Measurements from ENCODE around the gene TMEM94. TPM values are rescaled to one million over a fixed set of nuclear protein-coding genes. Genes with fewer than 3 reads are reported as not detected.
A peak's percentile ranks its signal among the peaks of the same experiment; 100 is the strongest.

The TMEM94 gene
- total and polyA plus RNA-seq, 2 of the 13 experiments (the other 11 are each of a cell fraction or from before 2014, with no cell fraction given): 32.6 to 134 TPM

DNA sequence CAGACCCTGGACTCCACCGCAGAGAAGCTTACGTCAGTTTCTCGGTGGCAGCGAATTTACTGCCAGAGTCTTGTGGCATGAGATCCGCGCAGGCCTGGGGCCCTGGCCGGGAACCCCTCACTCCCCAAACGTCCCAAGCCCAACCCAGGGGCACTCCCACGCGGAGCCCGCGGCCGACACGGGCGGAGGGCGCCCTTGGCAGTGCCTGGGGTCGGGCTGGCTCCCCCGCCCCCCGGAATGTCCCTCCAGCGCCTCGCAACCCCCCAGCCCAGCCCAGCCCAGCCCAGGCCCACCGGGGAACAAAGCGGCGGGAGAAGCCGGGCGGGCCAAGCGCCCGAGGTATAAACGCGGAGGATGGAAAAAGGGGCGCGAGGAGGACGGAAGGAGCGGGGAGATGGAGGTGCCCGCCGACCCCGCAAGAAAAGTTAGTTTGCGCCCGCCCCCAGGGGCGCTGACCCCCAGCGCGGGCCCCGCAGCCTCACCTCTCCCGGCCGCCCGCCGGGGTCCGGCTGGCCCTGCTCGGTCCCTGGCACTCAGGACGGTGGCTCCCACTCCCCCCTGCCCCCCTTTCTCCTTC, 58.6 kb downstream of the TMEM94 start (continued):
- TF ChIP-seq NRL (CRISPR knock-in tag; IDR thresholded peaks at IDR 0.05; ENCODE audit: borderline replicate concordance): 0 out of 2 replicates have a peak, but pooled peaks have one; percentile 43
- TF ChIP-seq HNRNPK (IDR thresholded peaks at IDR 0.05; ENCODE audit: low read depth, low read length, poor library complexity, severe bottlenecking): peak; percentile 88
- TF ChIP-seq, protein P1, sequence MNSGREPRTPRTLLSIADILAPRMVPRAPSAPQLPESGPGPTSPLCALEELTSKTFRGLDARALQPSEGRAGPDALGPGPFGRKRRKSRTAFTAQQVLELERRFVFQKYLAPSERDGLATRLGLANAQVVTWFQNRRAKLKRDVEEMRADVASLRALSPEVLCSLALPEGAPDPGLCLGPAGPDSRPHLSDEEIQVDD (CRISPR knock-in tag; IDR thresholded peaks at IDR 0.05; ENCODE audit: borderline replicate concordance): no peak
- TF ChIP-seq, protein P2, sequence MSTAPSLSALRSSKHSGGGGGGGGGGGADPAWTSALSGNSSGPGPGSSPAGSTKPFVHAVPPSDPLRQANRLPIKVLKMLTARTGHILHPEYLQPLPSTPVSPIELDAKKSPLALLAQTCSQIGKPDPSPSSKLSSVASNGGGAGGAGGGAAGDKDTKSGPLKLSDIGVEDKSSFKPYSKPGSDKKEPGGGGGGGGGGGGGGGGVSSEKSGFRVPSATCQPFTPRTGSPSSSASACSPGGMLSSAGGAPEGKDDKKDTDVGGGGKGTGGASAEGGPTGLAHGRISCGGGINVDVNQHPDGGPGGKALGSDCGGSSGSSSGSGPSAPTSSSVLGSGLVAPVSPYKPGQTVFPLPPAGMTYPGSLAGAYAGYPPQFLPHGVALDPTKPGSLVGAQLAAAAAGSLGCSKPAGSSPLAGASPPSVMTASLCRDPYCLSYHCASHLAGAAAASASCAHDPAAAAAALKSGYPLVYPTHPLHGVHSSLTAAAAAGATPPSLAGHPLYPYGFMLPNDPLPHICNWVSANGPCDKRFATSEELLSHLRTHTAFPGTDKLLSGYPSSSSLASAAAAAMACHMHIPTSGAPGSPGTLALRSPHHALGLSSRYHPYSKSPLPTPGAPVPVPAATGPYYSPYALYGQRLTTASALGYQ (CRISPR knock-in tag; IDR thresholded peaks at IDR 0.05): peak; percentile 6; the same call in 1 of the 2 replicates
- no peak for TF ChIP-seq PAX8 (CRISPR knock-in tag; IDR thresholded peaks at IDR 0.05; ENCODE audit: borderline replicate concordance)
- no peak for TF ChIP-seq REPIN1 (CRISPR knock-in tag; IDR thresholded peaks at IDR 0.05; ENCODE audit: borderline replicate concordance, low read depth)
- no peak for TF ChIP-seq ZNF549 (CRISPR knock-in tag; IDR thresholded peaks at IDR 0.05)
- no peak for TF ChIP-seq ZNF441 (CRISPR knock-in tag; IDR thresholded peaks at IDR 0.05; ENCODE audit: borderline replicate concordance)
- no peak for TF ChIP-seq SETDB1 (CRISPR knock-in tag; IDR thresholded peaks at IDR 0.05; ENCODE audit: borderline replicate concordance)
- TF ChIP-seq ZFY (CRISPR knock-in tag; IDR thresholded peaks at IDR 0.05): peak; percentile 55
- no peak for TF ChIP-seq KDM4B (CRISPR knock-in tag; IDR thresholded peaks at IDR 0.05)
- TF ChIP-seq ZMYM4 (CRISPR knock-in tag; IDR thresholded peaks at IDR 0.05): 0 out of 2 replicates have a peak, but pooled peaks have one; percentile 13
- TF ChIP-seq, protein P3, sequence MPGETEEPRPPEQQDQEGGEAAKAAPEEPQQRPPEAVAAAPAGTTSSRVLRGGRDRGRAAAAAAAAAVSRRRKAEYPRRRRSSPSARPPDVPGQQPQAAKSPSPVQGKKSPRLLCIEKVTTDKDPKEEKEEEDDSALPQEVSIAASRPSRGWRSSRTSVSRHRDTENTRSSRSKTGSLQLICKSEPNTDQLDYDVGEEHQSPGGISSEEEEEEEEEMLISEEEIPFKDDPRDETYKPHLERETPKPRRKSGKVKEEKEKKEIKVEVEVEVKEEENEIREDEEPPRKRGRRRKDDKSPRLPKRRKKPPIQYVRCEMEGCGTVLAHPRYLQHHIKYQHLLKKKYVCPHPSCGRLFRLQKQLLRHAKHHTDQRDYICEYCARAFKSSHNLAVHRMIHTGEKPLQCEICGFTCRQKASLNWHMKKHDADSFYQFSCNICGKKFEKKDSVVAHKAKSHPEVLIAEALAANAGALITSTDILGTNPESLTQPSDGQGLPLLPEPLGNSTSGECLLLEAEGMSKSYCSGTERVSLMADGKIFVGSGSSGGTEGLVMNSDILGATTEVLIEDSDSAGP (CRISPR knock-in tag; IDR thresholded peaks at IDR 0.05; ENCODE audit: borderline replicate concordance): no peak
- no peak for TF ChIP-seq KDM3A (CRISPR knock-in tag; IDR thresholded peaks at IDR 0.05; ENCODE audit: low read depth)
- TF ChIP-seq, protein P4, sequence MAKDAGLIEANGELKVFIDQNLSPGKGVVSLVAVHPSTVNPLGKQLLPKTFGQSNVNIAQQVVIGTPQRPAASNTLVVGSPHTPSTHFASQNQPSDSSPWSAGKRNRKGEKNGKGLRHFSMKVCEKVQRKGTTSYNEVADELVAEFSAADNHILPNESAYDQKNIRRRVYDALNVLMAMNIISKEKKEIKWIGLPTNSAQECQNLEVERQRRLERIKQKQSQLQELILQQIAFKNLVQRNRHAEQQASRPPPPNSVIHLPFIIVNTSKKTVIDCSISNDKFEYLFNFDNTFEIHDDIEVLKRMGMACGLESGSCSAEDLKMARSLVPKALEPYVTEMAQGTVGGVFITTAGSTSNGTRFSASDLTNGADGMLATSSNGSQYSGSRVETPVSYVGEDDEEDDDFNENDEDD (CRISPR knock-in tag; IDR thresholded peaks at IDR 0.05; ENCODE audit: borderline replicate concordance): no peak
- no peak for TF ChIP-seq FOXK1 (CRISPR knock-in tag; IDR thresholded peaks at IDR 0.05; ENCODE audit: borderline replicate concordance, low read depth)
- no peak; the same call in 1 of the 2 replicates for TF ChIP-seq RARG (CRISPR knock-in tag; IDR thresholded peaks at IDR 0.05; ENCODE audit: low read depth)
- TF ChIP-seq FLYWCH1 (CRISPR knock-in tag; IDR thresholded peaks at IDR 0.05): no peak
- no peak; the same call in 1 of the 2 replicates for TF ChIP-seq MIER3 (CRISPR knock-in tag; IDR thresholded peaks at IDR 0.05; ENCODE audit: borderline replicate concordance)
- TF ChIP-seq, protein P5, sequence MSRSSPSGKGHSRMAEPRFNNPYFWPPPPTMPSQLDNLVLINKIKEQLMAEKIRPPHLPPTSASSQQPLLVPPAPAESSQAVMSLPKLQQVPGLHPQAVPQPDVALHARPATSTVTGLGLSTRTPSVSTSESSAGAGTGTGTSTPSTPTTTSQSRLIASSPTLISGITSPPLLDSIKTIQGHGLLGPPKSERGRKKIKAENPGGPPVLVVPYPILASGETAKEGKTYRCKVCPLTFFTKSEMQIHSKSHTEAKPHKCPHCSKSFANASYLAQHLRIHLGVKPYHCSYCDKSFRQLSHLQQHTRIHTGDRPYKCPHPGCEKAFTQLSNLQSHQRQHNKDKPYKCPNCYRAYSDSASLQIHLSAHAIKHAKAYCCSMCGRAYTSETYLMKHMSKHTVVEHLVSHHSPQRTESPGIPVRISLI (CRISPR knock-in tag; IDR thresholded peaks at IDR 0.05; ENCODE audit: borderline replicate concordance): no peak
- no peak for TF ChIP-seq ZNF234 (CRISPR knock-in tag; conservative IDR thresholded peaks at IDR 0.05)
- TF ChIP-seq, protein P6, sequence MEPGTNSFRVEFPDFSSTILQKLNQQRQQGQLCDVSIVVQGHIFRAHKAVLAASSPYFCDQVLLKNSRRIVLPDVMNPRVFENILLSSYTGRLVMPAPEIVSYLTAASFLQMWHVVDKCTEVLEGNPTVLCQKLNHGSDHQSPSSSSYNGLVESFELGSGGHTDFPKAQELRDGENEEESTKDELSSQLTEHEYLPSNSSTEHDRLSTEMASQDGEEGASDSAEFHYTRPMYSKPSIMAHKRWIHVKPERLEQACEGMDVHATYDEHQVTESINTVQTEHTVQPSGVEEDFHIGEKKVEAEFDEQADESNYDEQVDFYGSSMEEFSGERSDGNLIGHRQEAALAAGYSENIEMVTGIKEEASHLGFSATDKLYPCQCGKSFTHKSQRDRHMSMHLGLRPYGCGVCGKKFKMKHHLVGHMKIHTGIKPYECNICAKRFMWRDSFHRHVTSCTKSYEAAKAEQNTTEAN (CRISPR knock-in tag; conservative IDR thresholded peaks at IDR 0.05): 0 out of 2 replicates have a peak, but pooled peaks have one; percentile 34

All from HepG2 (cell line).